CD8-positive, alpha-beta memory T cell (primary cell): Measurements from ENCODE around the gene PAH. TPM values are rescaled to one million over a fixed set of nuclear protein-coding genes. Genes with fewer than 3 reads are reported as not detected.

Experiments used
- CTCF ChIA-PET: fragments of 350-600 bp; sonication (Branson Sonifier 250); formaldehyde crosslinking; loops from one replicate; lab custom pipeline; 2021; ENCODE audit warnings: antibody characterized with exemption; lab: Charles Lee
- POLR2A ChIA-PET: fragments of 350-600 bp; sonication (Branson Sonifier 250); formaldehyde crosslinking; loops from one replicate; lab custom pipeline; 2021; ENCODE audit warnings: antibody characterized with exemption; lab: Charles Lee
- DNase-seq, 5 donors: peaks; one replicate each; pipeline versions ENCODE4 v3.0.0 to v3.0.0-alpha.2; 2020 to 2022; ENCODE audit warnings: mixed read lengths in 1 of 5
- H3K27ac ChIP-seq: one replicate; pipeline ENCODE4 v1.7.0; 2013; ENCODE audit warnings: low read depth, mild to moderate bottlenecking, low read length, moderate library complexity
- H3K27me3 ChIP-seq: 2 replicates; pipeline ENCODE4 v1.7.0; 2013; ENCODE audit warnings: low read length, mild to moderate bottlenecking; ENCODE audit not compliant: insufficient read depth, poor library complexity, severe bottlenecking
- H3K36me3 ChIP-seq: 2 replicates; pipeline ENCODE4 v1.7.0; 2013; ENCODE audit warnings: mild to moderate bottlenecking, low read length, moderate library complexity; ENCODE audit not compliant: insufficient read depth
- H3K4me1 ChIP-seq: 2 replicates; pipeline ENCODE4 v1.7.0; 2013; ENCODE audit warnings: mild to moderate bottlenecking, low read length, moderate library complexity; ENCODE audit not compliant: insufficient read depth
- H3K4me3 ChIP-seq: 2 replicates; pipeline ENCODE4 v1.7.0; 2013; ENCODE audit warnings: mild to moderate bottlenecking, low read length
- H3K9me3 ChIP-seq: 2 replicates; pipeline ENCODE4 v1.7.0; 2013; ENCODE audit warnings: mild to moderate bottlenecking, low read length
- H3K27ac Mint-ChIP-seq, 8 donors: one replicate each; pipeline ENCODE4 v1.8.0; 2020 to 2021; ENCODE audit warnings: mixed read lengths in 8 of 8, mild to moderate bottlenecking in 6 of 8, inconsistent platforms in 3 of 8, moderate library complexity in 3 of 8
- H3K27me3 Mint-ChIP-seq, 2 donors: one replicate each; pipeline ENCODE4 v1.8.0; 2020 to 2021; ENCODE audit warnings: mixed read lengths in 2 of 2, mild to moderate bottlenecking in 1 of 2, moderate library complexity in 1 of 2
- H3K36me3 Mint-ChIP-seq, 3 donors: one replicate each; pipeline ENCODE4 v1.8.0; 2020 to 2021; ENCODE audit warnings: mixed read lengths in 3 of 3, inconsistent platforms in 1 of 3, mild to moderate bottlenecking in 1 of 3
- H3K4me1 Mint-ChIP-seq, 3 donors: one replicate each; pipeline ENCODE4 v1.8.0; 2020 to 2021; ENCODE audit warnings: mixed read lengths in 3 of 3, inconsistent platforms in 1 of 3, mild to moderate bottlenecking in 1 of 3
- H3K4me3 Mint-ChIP-seq, 7 donors: one replicate each; pipeline ENCODE4 v1.8.0; 2020 to 2021; ENCODE audit warnings: mixed read lengths in 7 of 7, mild to moderate bottlenecking in 6 of 7, moderate library complexity in 4 of 7, inconsistent platforms in 2 of 7
- H3K9me3 Mint-ChIP-seq, 5 donors: one replicate each; pipeline ENCODE4 v1.8.0; 2020 to 2022; ENCODE audit warnings: mixed read lengths in 5 of 5, mild to moderate bottlenecking in 3 of 5, moderate library complexity in 2 of 5, inconsistent platforms in 1 of 5
- polyA plus RNA-seq: library from polyadenylated mRNA; unstranded; fragments of 300-500 nt; fragmentation: Illumina TruSeq; gene quantifications from one replicate; pipeline ENCODE4 v1.2.3, GENCODE V29; 2021
- total RNA-seq, 2 experiments: library from RNA; stranded (reverse); gene quantifications; one replicate each; pipeline ENCODE4 v1.2.3, GENCODE V29; 2021

Gene PAH
- total and polyA plus RNA-seq, 3 experiments from 2014 or later, result 1.5 TPM; not detected in 2

GRCh38 chr12:102955926-102956737 is 39.1 kb upstream of the PAH start:
- Histone ChIP-seq H3K4me1 (no peaks in the 10 kb centered on the region), H3K27ac (no peak overlapping the region), H3K27me3 (peaks cover 21% of the 10 kb centered on the region), H3K9me3 (no peaks in the 10 kb centered on the region), H3K36me3 (no peaks in the 10 kb centered on the region), H3K4me3 (no peak overlapping the region)
- POLR2A ChIA-PET, result no interaction called here
- Mint-ChIP-seq H3K9me3 (no peaks in the 10 kb centered on the region), H3K4me3 (peak overlapping the region in 1 of 7 donors; percentile 59), H3K27me3 (peaks cover 51 to 68% of the 10 kb centered on the region in 2 donors), H3K36me3 (no peaks in the 10 kb centered on the region), H3K27ac (no peak overlapping the region), H3K4me1 (peaks cover 3 to 30% (median 18%) of the 10 kb centered on the region in 3 donors)
- no peak for DNase-seq
- CTCF ChIA-PET, result interaction anchor here (0.7 kb wide), 1 partner anchor 592 kb away, joined by 3 read pairs; no protein-coding TSS in a partner anchor

- Mint-ChIP-seq H3K27ac (no peak overlapping the region), H3K4me3 (no peak overlapping the region), H3K9me3 (no peaks in the 10 kb centered on the region), H3K27me3 (peaks cover 42 to 69% of the 10 kb centered on the region in 2 donors), H3K4me1 (peaks cover 3 to 24% (median 24%) of the 10 kb centered on the region in 3 donors), H3K36me3 (no peaks in the 10 kb centered on the region)
- POLR2A ChIA-PET, result no interaction called here
- H3K27ac ChIP-seq, result no peak overlapping the region
- H3K4me3 ChIP-seq, result no peak overlapping the region
- no peaks in the 10 kb centered on the region for H3K4me1 ChIP-seq
- no peaks in the 10 kb centered on the region for H3K36me3 ChIP-seq
- DNase-seq, result no peak
- CTCF ChIA-PET, result no interaction called here
- H3K9me3 ChIP-seq, result no peaks in the 10 kb centered on the region
- peaks cover 21% of the 10 kb centered on the region for H3K27me3 ChIP-seq
These were observed 37.1 kb upstream of the PAH start for GRCh38 chr12:102954134-102954533.

GRCh38 chr12:102953221-102953620 is 36.2 kb upstream of the PAH start:
- peaks cover 19% of the 10 kb centered on the region for H3K27me3 ChIP-seq
- Mint-ChIP-seq H3K36me3 (no peaks in the 10 kb centered on the region), H3K27ac (no peak overlapping the region), H3K4me1 (peaks cover 3 to 21% (median 19%) of the 10 kb centered on the region in 3 donors), H3K9me3 (no peaks in the 10 kb centered on the region), H3K4me3 (no peak overlapping the region), H3K27me3 (peaks cover 42 to 67% of the 10 kb centered on the region in 2 donors)
- no peak overlapping the region for H3K27ac ChIP-seq
- H3K4me1 ChIP-seq, result no peaks in the 10 kb centered on the region
- H3K36me3 ChIP-seq, result no peaks in the 10 kb centered on the region
- POLR2A ChIA-PET, result no interaction called here
- DNase-seq, result no peak
- no peak overlapping the region for H3K4me3 ChIP-seq
- CTCF ChIA-PET, result no interaction called here
- no peaks in the 10 kb centered on the region for H3K9me3 ChIP-seq

GRCh38 chr12:102951841-102952240 is 34.8 kb upstream of the PAH start:
- Histone ChIP-seq H3K36me3 (no peaks in the 10 kb centered on the region), H3K4me1 (no peaks in the 10 kb centered on the region), H3K27ac (no peak overlapping the region), H3K27me3 (peaks cover 16% of the 10 kb centered on the region), H3K4me3 (no peak overlapping the region), H3K9me3 (no peaks in the 10 kb centered on the region)
- Mint-ChIP-seq H3K27me3 (peaks cover 39 to 69% of the 10 kb centered on the region in 2 donors), H3K36me3 (no peaks in the 10 kb centered on the region), H3K27ac (no peak overlapping the region), H3K4me3 (no peak overlapping the region), H3K4me1 (peaks cover 1 to 9% (median 8%) of the 10 kb centered on the region in 3 donors), H3K9me3 (no peaks in the 10 kb centered on the region)
- ChIA-PET CTCF (interaction anchor here (0.8 kb wide), 1 partner anchor 12 kb away, joined by 3 read pairs; no protein-coding TSS in a partner anchor), POLR2A (no interaction called here)
- no peak for DNase-seq

GRCh38 chr12:102950950-102951619 is 34.0 kb upstream of the PAH start:
- peaks cover 34 to 69% of the 10 kb centered on the region in 2 donors for H3K27me3 Mint-ChIP-seq
- no peaks in the 10 kb centered on the region for H3K36me3 Mint-ChIP-seq
- Histone ChIP-seq H3K27ac (no peak overlapping the region), H3K9me3 (no peaks in the 10 kb centered on the region), H3K4me3 (no peak overlapping the region), H3K36me3 (no peaks in the 10 kb centered on the region), H3K27me3 (peaks cover 13% of the 10 kb centered on the region), H3K4me1 (no peaks in the 10 kb centered on the region)
- H3K9me3 Mint-ChIP-seq, result no peaks in the 10 kb centered on the region
- POLR2A ChIA-PET, result no interaction called here
- peaks cover 1 to 8% (median 6%) of the 10 kb centered on the region in 3 donors for H3K4me1 Mint-ChIP-seq
- no peak for DNase-seq
- no peak overlapping the region for H3K27ac Mint-ChIP-seq
- CTCF ChIA-PET, result interaction anchor here (3.2 kb wide), 1 partner anchor 596 kb away, joined by 53 read pairs; no protein-coding TSS in a partner anchor
- peak overlapping the region in 1 of 7 donors; percentile 61 for H3K4me3 Mint-ChIP-seq

GRCh38 chr12:102950107-102950949 is 33.3 kb upstream of the PAH start:
- no peak overlapping the region for H3K4me3 ChIP-seq

GRCh38 chr12:102948941-102949352 is 31.9 kb upstream of the PAH start:
- Mint-ChIP-seq H3K9me3 (no peaks in the 10 kb centered on the region), H3K27me3 (peaks cover 16 to 53% of the 10 kb centered on the region in 2 donors), H3K4me1 (peaks cover 0 to 8% (median 1%) of the 10 kb centered on the region in 3 donors), H3K4me3 (no peak overlapping the region), H3K27ac (no peak overlapping the region), H3K36me3 (no peaks in the 10 kb centered on the region)
- no peak overlapping the region for H3K27ac ChIP-seq
- peak; percentile 11 to 58 (median 38) for DNase-seq
- ChIA-PET POLR2A (no interaction called here), CTCF (interaction anchor here (0.7 to 3.2 kb wide), 9 partner anchors 9 to 599 kb away, joined by 3 to 53 read pairs (median 3); no protein-coding TSS in a partner anchor)
- no peaks in the 10 kb centered on the region for H3K36me3 ChIP-seq
- H3K4me1 ChIP-seq, result no peaks in the 10 kb centered on the region
- no peak overlapping the region for H3K4me3 ChIP-seq
- H3K27me3 ChIP-seq, result peaks cover 10% of the 10 kb centered on the region
- H3K9me3 ChIP-seq, result no peaks in the 10 kb centered on the region

More at GRCh38 chr12:102950107-102950949, 33.3 kb upstream of the PAH start:
- no peaks in the 10 kb centered on the region for H3K36me3 ChIP-seq
- no peaks in the 10 kb centered on the region for H3K4me1 ChIP-seq
- no peak overlapping the region for H3K27ac ChIP-seq
- ChIA-PET CTCF (interaction anchor here (2.7 to 3.2 kb wide), 2 partner anchors 553 to 597 kb away, joined by 24 to 53 read pairs; no protein-coding TSS in a partner anchor), POLR2A (no interaction called here)
- Mint-ChIP-seq H3K27ac (no peak overlapping the region), H3K27me3 (peaks cover 26 to 61% of the 10 kb centered on the region in 2 donors), H3K4me1 (peaks cover 1 to 8% (median 6%) of the 10 kb centered on the region in 3 donors), H3K9me3 (no peaks in the 10 kb centered on the region), H3K36me3 (no peaks in the 10 kb centered on the region), H3K4me3 (peak overlapping the region in 1 of 7 donors; percentile 61)
- no peaks in the 10 kb centered on the region for H3K9me3 ChIP-seq
- no peak for DNase-seq
- H3K27me3 ChIP-seq, result peaks cover 10% of the 10 kb centered on the region
